ENCODE results near the gene MAPT.

DNA sequence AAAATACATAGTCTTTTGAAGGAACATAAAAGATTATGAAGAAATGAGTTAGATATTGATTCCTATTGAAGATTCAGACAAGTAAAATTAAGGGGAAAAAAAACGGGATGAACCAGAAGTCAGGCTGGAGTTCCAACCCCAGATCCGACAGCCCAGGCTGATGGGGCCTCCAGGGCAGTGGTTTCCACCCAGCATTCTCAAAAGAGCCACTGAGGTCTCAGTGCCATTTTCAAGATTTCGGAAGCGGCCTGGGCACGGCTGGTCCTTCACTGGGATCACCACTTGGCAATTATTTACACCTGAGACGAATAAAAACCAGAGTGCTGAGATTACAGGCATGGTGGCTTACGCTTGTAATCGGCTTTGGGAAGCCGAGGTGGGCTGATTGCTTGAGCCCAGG is 114.2 kb downstream of the MAPT start:
- no peak for TF ChIP-seq CTCF (conservative IDR thresholded peaks at IDR 0.05)
- TF ChIP-seq ZFX (IDR thresholded peaks at IDR 0.05): no peak
